Left ventricle myocardium inferior (tissue), 1 donor: Measurements from ENCODE around the gene PRDX6. TPM values are rescaled to one million over a fixed set of nuclear protein-coding genes. Genes with fewer than 3 reads are reported as not detected.
"Not testable (repeated sequence)": the region's sequence is repeated elsewhere in the genome, so short reads cannot be mapped to it uniquely, and the experiment has no call there.

ENCODE experiments used
- DNase-seq: peaks from one replicate; pipeline ENCODE4 v3.0.0-alpha.2; 2020
- H3K27ac ChIP-seq: fragments of 200-600 bp; replicated peaks from 2 replicates; pipeline ENCODE4 v1.8.0; 2021
- H3K27me3 ChIP-seq: fragments of 200-600 bp; 2 replicates; pipeline ENCODE4 v1.8.0; 2021; ENCODE audit warnings: low read depth
- H3K36me3 ChIP-seq: fragments of 200-600 bp; 2 replicates; pipeline ENCODE4 v1.8.0; 2021
- H3K4me1 ChIP-seq: fragments of 200-600 bp; 2 replicates; pipeline ENCODE4 v1.8.0; 2021
- H3K4me3 ChIP-seq: fragments of 200-600 bp; 2 replicates; pipeline ENCODE4 v1.8.0; 2021; ENCODE audit warnings: mild to moderate bottlenecking, moderate library complexity
- H3K9me3 ChIP-seq: fragments of 200-600 bp; replicated peaks from 2 replicates; pipeline ENCODE4 v1.8.0; 2021
- CTCF ChIP-seq: fragments of 200-600 bp; IDR thresholded peaks from 2 replicates; pipeline ENCODE4 v1.8.0; 2021; ENCODE audit warnings: antibody characterized with exemption, mild to moderate bottlenecking, borderline replicate concordance
- intact Hi-C: fragments of 100-400 bp; cut with micrococcal nuclease; formaldehyde crosslinking; loops from one replicate; pipeline ENCODE4 v1.11.0; 2022
- total RNA-seq: library from RNA; stranded (reverse); fragmentation: NEBNext Ultra II Directional; extraction: Animal tissue kit (Norgen Biotek cat#: 25700); gene quantifications from one replicate; pipeline ENCODE4 v1.2.1, GENCODE V29; 2021
- donor health status: DM: no; HTN: yes; CAD: no; lungs with severe emphysema.

Gene PRDX6
- total RNA-seq, 1 donor from 2014 or later = 363 TPM

- Histone ChIP-seq H3K36me3 (peaks cover 36% of the 10 kb centered on the region), H3K4me3 (no peak overlapping the region), H3K9me3 (no peaks in the 10 kb centered on the region), H3K27ac (no peak overlapping the region), H3K4me1 (no peaks in the 10 kb centered on the region), H3K27me3 (no peaks in the 10 kb centered on the region)
- intact Hi-C loops = no loop called here
- DNase-seq = no peak
- no peak for TF ChIP-seq CTCF
Observed at GRCh38 chr1:173491508-173491907, 14.4 kb downstream of the PRDX6 start.

GRCh38 chr1:173493125-173493524 lies 16.0 kb downstream of the PRDX6 start:
- peaks cover 20% of the 10 kb centered on the region for H3K36me3 ChIP-seq
- H3K4me3 ChIP-seq, H3K4me1 ChIP-seq, H3K9me3 ChIP-seq, intact Hi-C loops, H3K27ac ChIP-seq, H3K27me3 ChIP-seq, DNase-seq: not testable (repeated sequence)

- Histone ChIP-seq H3K4me1 (no peaks in the 10 kb centered on the region), H3K27me3 (no peaks in the 10 kb centered on the region), H3K4me3 (no peak overlapping the region), H3K9me3 (no peaks in the 10 kb centered on the region), H3K27ac (no peak overlapping the region), H3K36me3 (no peaks in the 10 kb centered on the region)
- no peak for TF ChIP-seq CTCF
- intact Hi-C loops = no loop called here
- no peak for DNase-seq
Observed at GRCh38 chr1:173495609-173496267, 18.6 kb downstream of the PRDX6 start.

- Histone ChIP-seq H3K4me1 (no peaks in the 10 kb centered on the region), H3K27me3 (no peaks in the 10 kb centered on the region), H3K4me3 (no peak overlapping the region), H3K36me3 (no peaks in the 10 kb centered on the region), H3K9me3 (no peaks in the 10 kb centered on the region), H3K27ac (no peak overlapping the region)
- intact Hi-C loops = no loop called here
- no peak for TF ChIP-seq CTCF
- DNase-seq = no peak
Observed at GRCh38 chr1:173496757-173497320, 19.7 kb downstream of the PRDX6 start.

- intact Hi-C loops = no loop called here
- H3K27ac ChIP-seq = no peak overlapping the region
- no peak for TF ChIP-seq CTCF
- H3K9me3 ChIP-seq = no peaks in the 10 kb centered on the region
- no peaks in the 10 kb centered on the region for H3K36me3 ChIP-seq
- DNase-seq = no peak
- H3K4me1 ChIP-seq = no peaks in the 10 kb centered on the region
- no peaks in the 10 kb centered on the region for H3K27me3 ChIP-seq
- no peak overlapping the region for H3K4me3 ChIP-seq
Observed at GRCh38 chr1:173499729-173500128, 22.6 kb downstream of the PRDX6 start.

DNA sequence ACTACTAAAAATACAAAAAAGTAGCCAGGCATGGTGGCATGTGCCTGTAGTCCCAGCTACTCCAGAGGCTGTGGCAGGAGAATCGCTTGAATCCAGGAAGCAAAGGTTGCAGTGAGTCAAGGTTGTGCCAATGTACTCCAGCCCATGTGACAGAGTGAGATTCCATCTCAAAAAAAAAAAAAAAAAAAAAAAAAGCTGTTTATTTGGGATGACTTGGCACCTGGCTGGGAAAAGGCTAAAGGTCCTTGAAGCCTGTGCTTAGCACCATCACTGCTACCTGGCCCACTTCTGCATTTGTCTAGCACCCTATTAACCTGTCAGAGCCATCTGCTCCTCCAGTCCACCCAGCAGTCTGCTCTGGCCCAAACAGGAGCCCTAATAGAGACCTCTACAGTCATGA lies 25.0 kb downstream of the PRDX6 start:
- Histone ChIP-seq H3K27me3 (no peaks in the 10 kb centered on the region), H3K9me3 (no peaks in the 10 kb centered on the region), H3K36me3 (no peaks in the 10 kb centered on the region), H3K4me3 (no peak overlapping the region), H3K27ac (no peak overlapping the region), H3K4me1 (no peaks in the 10 kb centered on the region)
- no peak for DNase-seq
- intact Hi-C loops = no loop called here
- TF ChIP-seq CTCF = no peak
